GM12865 (cell line): ENCODE results near the gene CHSY1.
"Not testable (repeated sequence)": the region's sequence is repeated elsewhere in the genome, so short reads cannot be mapped to it uniquely, and the experiment has no call there.

ENCODE experiments used
- DNase-seq: peaks from one replicate; pipeline ENCODE4 v3.0.0; 2010; ENCODE audit warnings: low read depth
- H3K4me3 ChIP-seq: 2 replicates; pipeline ENCODE4 v1.5.1; 2011; ENCODE audit warnings: mild to moderate bottlenecking, low read depth, low read length, control low read depth
- TF ChIP-seq, protein P1 (sequence below): IDR thresholded peaks from 2 replicates; pipeline ENCODE4 v1.5.1; 2011; ENCODE audit warnings: low read length, control low read depth, low read depth, inconsistent platforms; ENCODE audit not compliant: insufficient read depth; ENCODE audit errors: missing control alignments

CHSY1 gene

DNA sequence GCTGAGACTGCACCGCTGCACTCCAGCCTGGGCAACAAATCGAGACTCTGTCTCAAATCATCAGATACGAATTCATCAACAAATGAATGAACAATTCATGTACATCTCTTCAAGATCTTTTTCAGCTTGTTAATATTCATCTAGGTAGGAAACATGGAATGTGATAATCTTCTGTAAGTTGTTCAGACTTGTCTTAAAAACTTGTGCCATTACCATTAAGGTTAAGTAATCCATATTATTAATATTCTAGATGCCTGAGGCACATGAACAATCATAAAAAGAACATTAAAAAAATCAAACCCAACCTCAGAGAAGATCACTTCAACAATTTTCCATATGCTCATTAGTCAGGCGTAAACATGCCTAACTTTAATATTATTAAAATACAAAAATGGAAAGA lies 36.2 kb downstream of the CHSY1 start:
- TF ChIP-seq, protein P1, sequence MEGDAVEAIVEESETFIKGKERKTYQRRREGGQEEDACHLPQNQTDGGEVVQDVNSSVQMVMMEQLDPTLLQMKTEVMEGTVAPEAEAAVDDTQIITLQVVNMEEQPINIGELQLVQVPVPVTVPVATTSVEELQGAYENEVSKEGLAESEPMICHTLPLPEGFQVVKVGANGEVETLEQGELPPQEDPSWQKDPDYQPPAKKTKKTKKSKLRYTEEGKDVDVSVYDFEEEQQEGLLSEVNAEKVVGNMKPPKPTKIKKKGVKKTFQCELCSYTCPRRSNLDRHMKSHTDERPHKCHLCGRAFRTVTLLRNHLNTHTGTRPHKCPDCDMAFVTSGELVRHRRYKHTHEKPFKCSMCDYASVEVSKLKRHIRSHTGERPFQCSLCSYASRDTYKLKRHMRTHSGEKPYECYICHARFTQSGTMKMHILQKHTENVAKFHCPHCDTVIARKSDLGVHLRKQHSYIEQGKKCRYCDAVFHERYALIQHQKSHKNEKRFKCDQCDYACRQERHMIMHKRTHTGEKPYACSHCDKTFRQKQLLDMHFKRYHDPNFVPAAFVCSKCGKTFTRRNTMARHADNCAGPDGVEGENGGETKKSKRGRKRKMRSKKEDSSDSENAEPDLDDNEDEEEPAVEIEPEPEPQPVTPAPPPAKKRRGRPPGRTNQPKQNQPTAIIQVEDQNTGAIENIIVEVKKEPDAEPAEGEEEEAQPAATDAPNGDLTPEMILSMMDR, result no peak
- no peak for DNase-seq
- H3K4me3 ChIP-seq, result no peak overlapping the region

DNA sequence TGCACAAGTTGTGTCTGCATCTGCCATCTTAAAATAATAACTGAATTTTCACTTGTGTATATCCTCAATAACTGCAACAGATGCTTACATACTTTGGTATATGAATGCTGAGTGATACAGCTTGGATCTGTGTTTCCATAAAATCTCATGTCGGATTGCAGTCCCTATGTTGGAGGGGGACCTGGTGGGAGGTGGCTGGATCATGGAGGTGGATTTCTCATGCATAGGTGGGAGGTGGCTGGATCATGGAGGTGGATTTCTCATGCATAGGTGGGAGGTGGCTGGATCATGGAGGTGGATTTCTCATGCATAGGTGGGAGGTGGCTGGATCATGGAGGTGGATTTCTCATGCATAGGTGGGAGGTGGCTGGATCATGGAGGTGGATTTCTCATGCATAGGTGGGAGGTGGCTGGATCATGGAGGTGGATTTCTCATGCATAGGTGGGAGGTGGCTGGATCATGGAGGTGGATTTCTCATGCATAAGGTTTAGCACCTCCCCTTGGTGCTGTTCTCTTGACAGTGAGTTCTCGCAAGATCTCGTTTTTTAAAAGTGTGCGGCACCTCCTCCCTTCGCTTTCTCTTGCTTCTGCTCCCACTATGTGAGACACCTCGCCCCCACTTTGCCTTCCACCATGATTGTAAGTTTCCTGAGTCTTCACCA lies 37.3 kb downstream of the CHSY1 start:
- not testable (repeated sequence) for DNase-seq, H3K4me3 ChIP-seq

- H3K4me3 ChIP-seq, result no peak overlapping the region
- TF ChIP-seq, protein P1, result no peak
- no peak for DNase-seq
Measured at GRCh38 chr15:101213570-101213969, 38.3 kb downstream of the CHSY1 start.

- TF ChIP-seq, protein P1, result no peak
- H3K4me3 ChIP-seq, result no peak overlapping the region
- no peak for DNase-seq
Measured at GRCh38 chr15:101213147-101213546, 38.7 kb downstream of the CHSY1 start.

DNA sequence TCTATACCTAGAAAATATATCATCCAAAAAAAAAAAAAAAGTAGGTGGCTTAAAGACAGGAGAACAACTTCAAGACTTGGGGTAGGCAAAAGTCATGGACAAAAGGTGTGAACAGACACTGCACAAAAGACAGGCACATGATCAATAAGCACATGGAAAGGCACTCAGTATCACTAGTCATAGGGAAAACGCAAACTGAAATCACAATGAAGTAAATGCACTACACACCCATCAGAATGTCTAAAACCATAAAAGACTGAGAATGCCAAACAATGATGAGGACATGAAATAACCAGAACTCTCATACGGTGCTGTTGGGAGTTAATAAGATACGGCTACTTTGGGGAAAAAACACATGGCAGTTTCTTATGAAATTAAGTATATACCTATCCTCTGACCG lies 40.0 kb downstream of the CHSY1 start:
- no peak overlapping the region for H3K4me3 ChIP-seq
- no peak for DNase-seq
- TF ChIP-seq, protein P1, result no peak

DNA sequence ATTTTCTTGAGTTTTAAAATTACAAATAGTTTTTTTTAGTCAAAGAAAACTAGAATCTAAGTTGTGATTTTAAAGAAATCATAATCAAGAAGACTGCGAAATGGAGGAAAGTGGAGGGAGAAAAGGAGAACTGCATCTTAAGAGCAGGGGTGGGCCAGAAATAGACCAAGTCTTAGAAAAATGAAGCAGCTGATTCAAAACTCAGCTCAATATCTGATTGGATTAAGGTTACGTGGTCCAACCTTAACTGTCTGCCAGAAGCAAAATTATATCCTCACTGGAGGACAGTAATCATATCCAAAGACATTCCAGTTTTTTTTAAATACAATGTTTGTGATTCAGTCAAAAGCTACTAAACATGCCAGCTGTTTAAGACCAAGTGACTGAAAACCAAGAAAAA lies 41.4 kb downstream of the CHSY1 start:
- H3K4me3 ChIP-seq, result no peak overlapping the region
- TF ChIP-seq, protein P1, result no peak
- no peak for DNase-seq

GRCh38 chr15:101210058-101210457 lies 41.8 kb downstream of the CHSY1 start:
- TF ChIP-seq, protein P1, result no peak
- H3K4me3 ChIP-seq, result no peak overlapping the region
- DNase-seq, result no peak
